Measurements from ENCODE around the gene CDH8. TPM values are rescaled to one million over a fixed set of nuclear protein-coding genes. Genes with fewer than 3 reads are reported as not detected.

Gene CDH8
- total and polyA plus RNA-seq, 8 donors, result 0.05 to 0.20 (median 0.15) TPM; not detected in 4

DNA sequence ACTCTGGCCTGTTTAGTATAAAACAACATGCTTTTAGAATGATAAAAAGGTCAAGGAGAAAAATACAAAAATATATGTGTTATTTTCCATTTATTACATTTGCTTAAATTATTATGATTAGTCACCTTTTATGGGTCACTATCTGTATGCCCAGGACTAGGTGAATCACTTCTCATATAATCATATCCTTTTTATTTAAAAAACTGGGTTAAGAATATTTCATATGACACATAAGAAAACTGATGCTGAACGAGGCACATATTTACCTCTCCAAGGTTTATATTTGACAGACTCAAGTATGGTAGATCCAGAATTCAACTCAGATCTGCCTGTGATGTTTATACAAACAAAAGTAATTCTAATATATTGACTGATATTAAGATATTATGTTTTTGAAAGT lies 134.5 kb downstream of the CDH8 start:
- H3K36me3 ChIP-seq, result no peaks in the 10 kb centered on the region

DNA sequence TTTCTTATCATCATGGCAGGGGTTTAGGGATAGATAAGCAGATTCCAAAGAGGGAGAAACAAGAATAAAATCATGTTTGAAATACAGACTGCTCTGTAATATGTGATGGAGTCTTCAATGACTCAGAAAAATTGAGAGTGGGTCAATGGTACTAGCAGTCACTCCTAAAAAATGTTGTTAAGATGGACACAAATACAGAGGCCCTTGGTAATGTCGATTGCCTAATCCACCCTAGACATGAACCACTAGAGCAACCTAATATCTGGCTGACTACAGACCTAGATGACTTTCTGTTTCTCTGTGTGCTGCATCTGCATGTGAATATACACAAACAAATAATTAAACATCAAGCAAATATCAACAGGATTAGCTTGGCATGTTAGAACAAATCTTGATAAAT lies 135.8 kb downstream of the CDH8 start:
- TF ChIP-seq CTCF (IDR thresholded peaks at IDR 0.05), result no peak
- 48 to 55% methylated on average over 1 of the region's 1 CpG for WGBS, 2 donors
- no peak for DNase-seq

More for the DNA sequence above, 134.5 kb downstream of the CDH8 start:
- Histone ChIP-seq H3K9me3 (no peaks in the 10 kb centered on the region), H3K4me3 (no peak overlapping the region), H3K4me1 (no peaks in the 10 kb centered on the region), H3K27ac (no peak overlapping the region), H3K27me3 (no peaks in the 10 kb centered on the region)
- DNase-seq (no peak), FAIRE-seq (no peak), ATAC-seq (no peak)
- intact Hi-C loops (cut with DNase I), result no loop called here
- no peak for TF ChIP-seq CTCF (IDR thresholded peaks at IDR 0.05)
- 53 to 59% methylated on average over 1 of the region's 1 CpG for WGBS, 2 donors

GRCh38 chr16:61897657-61898056 lies 138.6 kb downstream of the CDH8 start:
- no peak overlapping the region for H3K27ac ChIP-seq
- no peak overlapping the region for H3K4me3 ChIP-seq
- TF ChIP-seq CTCF (IDR thresholded peaks at IDR 0.05), result no peak
- DNase-seq, result no peak
- WGBS, 2 donors, result 48 to 72% methylated on average over 3 of the region's 3 CpGs
- H3K36me3 ChIP-seq, result no peaks in the 10 kb centered on the region
- no peaks in the 10 kb centered on the region for H3K9me3 ChIP-seq
- ATAC-seq, result no peak
- no peaks in the 10 kb centered on the region for H3K27me3 ChIP-seq
- FAIRE-seq, result no peak
- H3K4me1 ChIP-seq, result no peaks in the 10 kb centered on the region
- intact Hi-C loops (cut with DNase I), result no loop called here

More for the DNA sequence above, 135.8 kb downstream of the CDH8 start:
- intact Hi-C loops (cut with DNase I), result no loop called here
- ATAC-seq, result no peak
- Histone ChIP-seq H3K27me3 (no peaks in the 10 kb centered on the region), H3K4me1 (no peaks in the 10 kb centered on the region), H3K9me3 (no peaks in the 10 kb centered on the region), H3K4me3 (no peak overlapping the region), H3K36me3 (no peaks in the 10 kb centered on the region), H3K27ac (no peak overlapping the region)
- FAIRE-seq, result no peak

- Histone ChIP-seq H3K4me1 (no peaks in the 10 kb centered on the region), H3K9me3 (no peaks in the 10 kb centered on the region), H3K4me3 (no peak overlapping the region), H3K27me3 (no peaks in the 10 kb centered on the region), H3K36me3 (no peaks in the 10 kb centered on the region), H3K27ac (no peak overlapping the region)
- ATAC-seq, result no peak
- DNase-seq, result no peak
- WGBS, 2 donors, result 50 to 54% methylated on average over 2 of the region's 2 CpGs
- FAIRE-seq, result no peak
- no peak for TF ChIP-seq CTCF (IDR thresholded peaks at IDR 0.05)
- intact Hi-C loops (cut with DNase I), result no loop called here
Measured at GRCh38 chr16:61892531-61892930, 143.7 kb downstream of the CDH8 start.

- FAIRE-seq, result no peak
- H3K9me3 ChIP-seq, result no peaks in the 10 kb centered on the region
Measured at GRCh38 chr16:61891460-61891859, 144.8 kb downstream of the CDH8 start.

More at GRCh38 chr16:61891460-61891859, 144.8 kb downstream of the CDH8 start:
- TF ChIP-seq CTCF (IDR thresholded peaks at IDR 0.05), result no peak
- H3K36me3 ChIP-seq, result no peaks in the 10 kb centered on the region
- DNase-seq (no peak), ATAC-seq (no peak)
- 40 to 56% methylated on average over 3 of the region's 3 CpGs for WGBS, 2 donors
- H3K27me3 ChIP-seq, result no peaks in the 10 kb centered on the region
- H3K4me3 ChIP-seq, result no peak overlapping the region
- intact Hi-C loops (cut with DNase I), result no loop called here
- no peaks in the 10 kb centered on the region for H3K4me1 ChIP-seq
- no peak overlapping the region for H3K27ac ChIP-seq

Measured in pancreas (tissue), 10 donors.